Type B pancreatic cell (in vitro differentiated cells): Measurements from ENCODE around the gene PHYHIPL. TPM values are rescaled to one million over a fixed set of nuclear protein-coding genes. Genes with fewer than 3 reads are reported as not detected.

Experiments
- DNase-seq: peaks from one replicate; pipeline ENCODE4 v3.0.0; 2021; ENCODE audit warnings: mixed read lengths; ENCODE audit not compliant: unreplicated experiment; ENCODE audit errors: extremely low spot score
- H3K27ac Mint-ChIP-seq: 2 replicates; pipeline ENCODE4 v1.8.0; 2021; ENCODE audit warnings: mild to moderate bottlenecking, mixed read lengths
- H3K27me3 Mint-ChIP-seq: 2 replicates; pipeline ENCODE4 v1.8.0; 2021; ENCODE audit warnings: mixed read lengths
- H3K36me3 Mint-ChIP-seq: 2 replicates; pipeline ENCODE4 v1.8.0; 2021; ENCODE audit warnings: mixed read lengths
- H3K4me1 Mint-ChIP-seq: one replicate; pipeline ENCODE4 v1.8.0; 2021; ENCODE audit warnings: mixed read lengths; ENCODE audit not compliant: unreplicated experiment
- H3K4me3 Mint-ChIP-seq: 2 replicates; pipeline ENCODE4 v1.8.0; 2021; ENCODE audit warnings: mild to moderate bottlenecking, mixed read lengths
- H3K9me3 Mint-ChIP-seq: 2 replicates; pipeline ENCODE4 v1.8.0; 2021; ENCODE audit warnings: mixed read lengths
- total RNA-seq: library from RNA; stranded (reverse); gene quantifications from 2 replicates; pipeline ENCODE4 v1.2.1, GENCODE V29; 2021; ENCODE audit warnings: low replicate concordance
- TF ChIP-seq, protein P1 (sequence below): fragments of 200-600 bp; sonication (generic); conservative IDR thresholded peaks from 2 replicates; pipeline ENCODE4 v1.5.0; 2021; ENCODE audit warnings: antibody characterized with exemption, mild to moderate bottlenecking

Gene PHYHIPL
- total RNA-seq, 1 donor from 2014 or later, result 14.3 TPM

DNA sequence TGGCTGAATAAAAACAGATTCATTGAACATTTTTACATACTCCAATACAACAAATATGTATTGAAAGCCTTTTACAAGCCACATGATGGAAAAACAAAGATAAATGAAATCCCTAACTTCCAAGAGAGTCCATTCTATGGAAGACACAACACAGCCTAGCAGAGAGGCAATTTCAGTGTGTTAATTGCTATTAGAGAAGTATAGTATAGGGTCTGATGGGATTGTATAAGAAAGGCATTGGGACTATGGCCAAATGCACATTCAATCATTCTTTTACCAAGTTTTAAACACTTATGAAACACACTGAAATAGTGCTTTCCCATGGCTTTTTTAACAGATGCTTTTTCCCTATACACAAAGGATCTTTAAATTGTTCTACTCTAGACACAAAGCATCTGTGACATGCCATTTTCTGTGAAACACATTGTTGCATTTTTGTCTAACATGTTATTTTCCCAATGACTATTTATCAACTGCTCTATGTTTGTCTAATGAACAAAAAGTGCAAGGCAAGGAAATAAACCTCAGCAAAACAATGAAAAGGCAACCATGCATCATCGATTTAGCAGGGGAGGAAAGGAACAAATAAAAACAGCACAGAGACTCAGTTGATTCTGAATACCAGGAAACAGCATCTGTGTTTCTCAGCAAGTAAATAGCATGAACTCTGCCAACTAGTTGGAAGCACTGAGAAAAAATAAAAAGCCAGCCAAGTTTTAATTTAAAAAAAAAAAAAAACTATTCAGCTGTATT lies 42.4 kb upstream of the PHYHIPL start:
- H3K4me3 Mint-ChIP-seq, result no peak overlapping the region
- TF ChIP-seq, protein P1, sequence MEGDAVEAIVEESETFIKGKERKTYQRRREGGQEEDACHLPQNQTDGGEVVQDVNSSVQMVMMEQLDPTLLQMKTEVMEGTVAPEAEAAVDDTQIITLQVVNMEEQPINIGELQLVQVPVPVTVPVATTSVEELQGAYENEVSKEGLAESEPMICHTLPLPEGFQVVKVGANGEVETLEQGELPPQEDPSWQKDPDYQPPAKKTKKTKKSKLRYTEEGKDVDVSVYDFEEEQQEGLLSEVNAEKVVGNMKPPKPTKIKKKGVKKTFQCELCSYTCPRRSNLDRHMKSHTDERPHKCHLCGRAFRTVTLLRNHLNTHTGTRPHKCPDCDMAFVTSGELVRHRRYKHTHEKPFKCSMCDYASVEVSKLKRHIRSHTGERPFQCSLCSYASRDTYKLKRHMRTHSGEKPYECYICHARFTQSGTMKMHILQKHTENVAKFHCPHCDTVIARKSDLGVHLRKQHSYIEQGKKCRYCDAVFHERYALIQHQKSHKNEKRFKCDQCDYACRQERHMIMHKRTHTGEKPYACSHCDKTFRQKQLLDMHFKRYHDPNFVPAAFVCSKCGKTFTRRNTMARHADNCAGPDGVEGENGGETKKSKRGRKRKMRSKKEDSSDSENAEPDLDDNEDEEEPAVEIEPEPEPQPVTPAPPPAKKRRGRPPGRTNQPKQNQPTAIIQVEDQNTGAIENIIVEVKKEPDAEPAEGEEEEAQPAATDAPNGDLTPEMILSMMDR, result no peak
- peaks cover 17% of the 10 kb centered on the region for H3K4me1 Mint-ChIP-seq
- H3K9me3 Mint-ChIP-seq, result peaks cover under 1% of the 10 kb centered on the region
- H3K27ac Mint-ChIP-seq, result no peak overlapping the region
- H3K36me3 Mint-ChIP-seq, result no peaks in the 10 kb centered on the region
- no peak for DNase-seq
- H3K27me3 Mint-ChIP-seq, result no peaks in the 10 kb centered on the region

DNA sequence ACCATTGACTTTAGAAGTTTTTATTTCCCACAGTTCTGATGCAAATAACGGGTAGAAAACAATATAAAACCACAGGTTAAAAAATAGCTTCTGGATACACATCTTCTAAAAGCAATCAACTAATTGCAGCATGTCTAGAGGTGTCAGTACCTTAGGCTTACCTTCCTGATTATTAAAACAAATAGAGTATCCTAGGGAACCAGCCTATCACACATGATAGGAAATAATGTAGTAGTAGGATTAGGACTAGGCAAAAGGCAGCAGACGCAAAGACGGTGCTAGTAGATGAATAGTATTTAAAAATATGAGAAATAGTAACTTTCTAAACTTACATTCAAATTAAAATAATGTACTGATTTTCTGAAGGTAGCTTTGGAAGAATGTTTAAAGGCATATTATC lies 41.7 kb upstream of the PHYHIPL start:
- Mint-ChIP-seq H3K4me3 (no peak overlapping the region), H3K36me3 (no peaks in the 10 kb centered on the region), H3K4me1 (peaks cover 17% of the 10 kb centered on the region), H3K27ac (no peak overlapping the region), H3K27me3 (no peaks in the 10 kb centered on the region), H3K9me3 (no peaks in the 10 kb centered on the region)
- no peak for DNase-seq
- TF ChIP-seq, protein P1, result no peak

DNA sequence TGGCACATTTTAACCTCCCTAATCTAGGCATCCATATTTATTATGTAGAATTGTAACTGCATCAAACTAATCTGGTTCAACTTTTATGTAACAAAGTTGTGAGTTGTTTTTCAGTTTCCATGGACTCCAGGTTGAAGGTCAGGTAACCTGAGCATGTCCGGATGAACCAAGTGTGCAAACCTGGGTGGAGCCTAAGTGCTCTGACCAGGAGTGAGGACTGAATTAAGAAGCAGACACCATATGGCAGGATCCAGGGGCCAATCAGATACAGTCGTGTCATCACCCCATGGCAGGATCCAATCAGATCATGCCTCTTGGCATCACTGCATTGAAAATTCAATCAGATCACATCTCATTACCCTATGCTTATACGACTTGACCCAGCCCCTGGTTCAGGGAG lies 41.2 kb upstream of the PHYHIPL start:
- DNase-seq, result no peak
- Mint-ChIP-seq H3K36me3 (no peaks in the 10 kb centered on the region), H3K4me1 (peaks cover 17% of the 10 kb centered on the region), H3K27ac (no peak overlapping the region), H3K9me3 (no peaks in the 10 kb centered on the region), H3K27me3 (no peaks in the 10 kb centered on the region), H3K4me3 (no peak overlapping the region)
- TF ChIP-seq, protein P1, result no peak

DNA sequence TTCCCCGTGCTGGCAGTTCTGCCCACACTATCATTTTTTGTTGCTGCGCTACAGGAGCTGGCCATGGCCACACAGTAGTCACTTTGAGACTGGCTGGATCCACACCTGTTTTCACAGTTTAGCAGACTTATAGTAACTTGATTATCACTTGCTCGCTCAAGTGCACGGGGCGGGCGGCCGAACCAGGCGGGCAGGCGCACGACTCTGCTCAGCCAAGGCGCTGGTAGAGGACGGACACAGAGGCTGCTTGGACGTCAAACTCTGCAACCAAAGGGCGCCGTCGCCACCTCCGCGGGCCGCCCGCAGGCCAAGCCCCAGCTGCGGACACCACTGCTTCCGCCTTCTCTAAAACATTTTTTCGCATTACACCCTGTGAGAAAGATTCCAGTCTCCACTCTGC lies 38.4 kb upstream of the PHYHIPL start:
- Mint-ChIP-seq H3K4me1 (peaks cover 9% of the 10 kb centered on the region), H3K36me3 (no peaks in the 10 kb centered on the region), H3K4me3 (no peak overlapping the region), H3K27ac (no peak overlapping the region), H3K9me3 (no peaks in the 10 kb centered on the region), H3K27me3 (no peaks in the 10 kb centered on the region)
- DNase-seq, result no peak
- TF ChIP-seq, protein P1, result no peak

DNA sequence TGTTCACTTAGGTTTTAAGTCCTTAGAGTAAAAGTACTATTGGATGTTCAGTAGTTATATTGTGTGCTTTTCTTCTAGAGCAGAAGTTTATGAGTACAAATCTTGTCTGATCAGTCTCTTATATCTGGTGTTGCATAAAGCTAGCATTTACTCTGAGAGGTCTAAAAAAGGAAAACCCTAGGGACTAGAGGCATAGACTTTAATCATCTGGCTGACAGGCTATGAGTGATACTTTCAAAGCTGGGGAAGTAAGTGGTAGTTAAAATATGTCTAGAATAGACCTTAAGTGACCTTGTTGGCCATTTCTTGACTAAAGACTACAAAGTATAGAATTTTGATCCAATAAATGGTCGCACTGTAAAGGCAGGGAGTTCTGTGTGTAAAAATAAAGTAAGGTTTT lies 32.9 kb upstream of the PHYHIPL start:
- H3K9me3 Mint-ChIP-seq, result peaks cover 2% of the 10 kb centered on the region

More for the DNA sequence above, 32.9 kb upstream of the PHYHIPL start:
- no peak for DNase-seq
- Mint-ChIP-seq H3K4me1 (peaks cover 4% of the 10 kb centered on the region), H3K36me3 (no peaks in the 10 kb centered on the region), H3K4me3 (no peak overlapping the region), H3K27ac (no peak overlapping the region), H3K27me3 (no peaks in the 10 kb centered on the region)
- TF ChIP-seq, protein P1, result no peak
